SJCRH30 (cell line): ENCODE results near the gene CTSA. TPM values are rescaled to one million over a fixed set of nuclear protein-coding genes. Genes with fewer than 3 reads are reported as not detected.

Experiments
- DNase-seq, 2 experiments: peaks; one replicate each; pipeline ENCODE4 v3.0.0-alpha.2; 2015 to 2020
- H3K27ac ChIP-seq: fragments of 250-450 bp; sonication (Bioruptor Pico); 2 replicates; pipeline ENCODE4 v1.5.1; 2020; ENCODE audit warnings: mild to moderate bottlenecking, moderate library complexity
- H3K27me3 ChIP-seq: fragments of 250-450 bp; sonication (Bioruptor Pico); 2 replicates; pipeline ENCODE4 v1.5.1; 2020; ENCODE audit warnings: mild to moderate bottlenecking, moderate library complexity
- H3K36me3 ChIP-seq: fragments of 250-450 bp; sonication (Bioruptor Pico); 2 replicates; pipeline ENCODE4 v1.5.1; 2020; ENCODE audit warnings: mild to moderate bottlenecking, moderate library complexity
- H3K4me1 ChIP-seq: fragments of 250-450 bp; sonication (Bioruptor Pico); 2 replicates; pipeline ENCODE4 v1.5.1; 2020; ENCODE audit warnings: mild to moderate bottlenecking, moderate library complexity
- H3K4me3 ChIP-seq: fragments of 250-450 bp; sonication (Bioruptor Pico); 2 replicates; pipeline ENCODE4 v1.5.1; 2020; ENCODE audit warnings: mild to moderate bottlenecking, moderate library complexity
- H3K9me3 ChIP-seq: fragments of 250-450 bp; sonication (Bioruptor Pico); replicated peaks from 2 replicates; pipeline ENCODE4 v1.5.1; 2020; ENCODE audit warnings: mild to moderate bottlenecking, moderate library complexity
- total RNA-seq: library from RNA; depleted of rRNA; stranded (reverse); fragments of >200 nt; shearing (Covaris generic); gene quantifications from 2 replicates; pipeline ENCODE4 v1.2.3, GENCODE V29; 2014; rRNA removed

Gene CTSA
- total RNA-seq, 1 experiment from 2014 or later = 91.4 TPM

DNA sequence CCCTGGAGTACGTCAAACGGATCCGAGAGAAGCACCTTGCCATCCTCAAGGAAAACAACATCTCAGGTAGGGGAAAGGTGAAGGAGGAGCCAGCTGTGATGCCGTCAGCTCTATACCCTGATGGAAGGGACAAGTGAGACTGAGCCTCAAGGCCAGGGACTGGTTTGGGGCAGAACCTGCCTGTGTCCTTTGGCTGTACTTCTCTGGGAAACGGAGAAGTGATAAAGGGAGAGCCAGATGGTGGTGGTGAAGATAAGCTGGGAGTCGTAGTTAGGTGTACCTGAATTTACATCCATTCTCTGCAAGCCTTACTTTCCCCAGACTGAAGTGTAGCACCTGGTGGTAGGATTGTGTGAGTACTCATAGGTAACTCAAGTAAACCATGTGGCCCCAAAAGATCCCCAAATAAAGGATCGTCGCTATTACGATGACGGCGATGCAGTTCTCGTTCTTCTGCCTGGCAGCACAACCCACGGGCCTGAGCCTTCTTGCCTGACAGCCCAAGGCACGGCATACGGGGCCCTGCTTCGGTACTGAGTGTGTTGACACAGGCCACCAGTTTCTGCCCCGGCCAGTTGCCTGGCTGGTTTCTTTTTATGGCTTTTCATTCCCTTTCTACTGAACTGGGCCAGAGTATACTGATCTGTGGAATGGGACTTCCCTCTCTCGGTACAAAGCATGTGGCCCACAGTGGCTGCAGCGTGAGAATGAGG lies 54.0 kb downstream of the CTSA start:
- DNase-seq = no peak
- Histone ChIP-seq H3K4me3 (no peak overlapping the region), H3K27me3 (no peaks in the 10 kb centered on the region), H3K9me3 (no peaks in the 10 kb centered on the region), H3K27ac (no peak overlapping the region), H3K4me1 (peaks cover 5% of the 10 kb centered on the region; the same call in 1 of the 2 replicates), H3K36me3 (peaks cover 77% of the 10 kb centered on the region)

DNA sequence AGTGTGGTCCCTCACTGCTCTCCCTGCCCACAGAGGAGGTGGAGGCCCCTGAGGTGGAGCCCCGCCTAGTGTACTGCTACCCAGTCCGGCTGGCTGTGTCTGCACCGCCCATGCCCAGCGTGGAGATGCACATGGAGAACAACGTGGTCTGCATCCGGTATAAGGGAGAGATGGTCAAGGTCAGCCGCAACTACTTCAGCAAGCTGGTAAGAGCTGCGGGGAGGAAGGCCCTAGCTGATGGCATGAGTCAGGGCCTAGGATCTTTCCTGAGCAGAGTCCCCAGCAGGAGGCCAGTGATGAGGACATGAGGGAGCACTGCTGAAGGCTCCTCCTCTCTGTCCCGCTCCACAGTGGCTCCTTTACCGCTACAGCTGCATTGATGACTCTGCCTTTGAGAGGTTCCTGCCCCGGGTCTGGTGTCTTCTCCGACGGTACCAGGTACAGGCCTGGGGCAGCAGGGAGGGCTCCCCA lies 54.6 kb downstream of the CTSA start:
- no peaks in the 10 kb centered on the region for H3K27me3 ChIP-seq
- peaks cover 5% of the 10 kb centered on the region; the same call in 1 of the 2 replicates for H3K4me1 ChIP-seq
- H3K4me3 ChIP-seq = no peak overlapping the region
- no peak for DNase-seq
- no peaks in the 10 kb centered on the region for H3K9me3 ChIP-seq
- H3K27ac ChIP-seq = no peak overlapping the region
- H3K36me3 ChIP-seq = peaks cover 80% of the 10 kb centered on the region

- Histone ChIP-seq H3K4me1 (peaks cover 11% of the 10 kb centered on the region), H3K27ac (no peak overlapping the region), H3K27me3 (no peaks in the 10 kb centered on the region), H3K4me3 (no peak overlapping the region), H3K36me3 (peaks cover 76% of the 10 kb centered on the region), H3K9me3 (no peaks in the 10 kb centered on the region)
- no peak for DNase-seq
Measured at GRCh38 chr20:45946149-45946970, 55.2 kb downstream of the CTSA start.

- no peak overlapping the region for H3K4me3 ChIP-seq
- H3K36me3 ChIP-seq = peaks cover 76% of the 10 kb centered on the region
- no peak overlapping the region for H3K27ac ChIP-seq
- no peak for DNase-seq
- no peaks in the 10 kb centered on the region for H3K9me3 ChIP-seq
- H3K4me1 ChIP-seq = peaks cover 20% of the 10 kb centered on the region
- no peaks in the 10 kb centered on the region for H3K27me3 ChIP-seq
Measured at GRCh38 chr20:45947110-45947866, 56.2 kb downstream of the CTSA start.

- H3K4me1 ChIP-seq = peaks cover 20% of the 10 kb centered on the region
- no peaks in the 10 kb centered on the region for H3K9me3 ChIP-seq
- no peaks in the 10 kb centered on the region for H3K27me3 ChIP-seq
- H3K27ac ChIP-seq = peak overlapping the region; percentile 1; the same call in 1 of the 2 replicates
- H3K36me3 ChIP-seq = peaks cover 78% of the 10 kb centered on the region
- DNase-seq = no peak
- H3K4me3 ChIP-seq = no peak overlapping the region
Measured at GRCh38 chr20:45948261-45948733, 57.2 kb downstream of the CTSA start.

Other genes starting within 250 kb of the CTSA start
- not detected in 2 replicates for gene WFDC11, start 221.1 kb upstream of the CTSA start, total RNA-seq
- gene WFDC13, start 189.3 kb upstream of the CTSA start, total RNA-seq = not detected in 2 replicates
- not detected in 2 replicates for gene WFDC10B, start 186.3 kb upstream of the CTSA start, total RNA-seq
- gene SPINT4, start 169.0 kb upstream of the CTSA start, total RNA-seq = not detected in 2 replicates
- gene WFDC3, start 99.5 kb upstream of the CTSA start, total RNA-seq = 0.12 and 0.73 TPM in 2 replicates
- 54.8 and 59.1 TPM in 2 replicates for gene DNTTIP1, start 99.4 kb upstream of the CTSA start, total RNA-seq
- 612 and 615 TPM in 2 replicates for gene UBE2C, start 78.7 kb upstream of the CTSA start, total RNA-seq
- 0.73 and 0.75 TPM in 2 replicates for gene TNNC2, start 64.0 kb upstream of the CTSA start, total RNA-seq
- gene SNX21, start 57.5 kb upstream of the CTSA start, total RNA-seq = 17.1 and 18.3 TPM in 2 replicates
- 31.0 and 41.0 TPM in 2 replicates for gene ACOT8, start 33.9 kb upstream of the CTSA start, total RNA-seq
- 6.2 TPM in 2 replicates for gene ZSWIM3, start 33.7 kb upstream of the CTSA start, total RNA-seq
- gene ZSWIM1, start 10.1 kb upstream of the CTSA start, total RNA-seq = 20.5 and 23.2 TPM in 2 replicates
- gene SPATA25, start 3.7 kb upstream of the CTSA start, total RNA-seq = 2.1 and 2.8 TPM in 2 replicates
- gene NEURL2, start 127 bp upstream of the CTSA start, total RNA-seq = 3.9 and 6.7 TPM in 2 replicates
- 14.5 and 15.6 TPM in 2 replicates for gene PLTP, start 20.8 kb downstream of the CTSA start, total RNA-seq
- gene PCIF1, start 43.3 kb downstream of the CTSA start, total RNA-seq = 20.6 and 21.7 TPM in 2 replicates
- gene ZNF335, start 80.9 kb downstream of the CTSA start, total RNA-seq = 12.5 and 14.2 TPM in 2 replicates
- 0.06 TPM in 1 of 2 replicates, not detected in the other for gene MMP9, start 117.6 kb downstream of the CTSA start, total RNA-seq
- 3.8 and 8.6 TPM in 2 replicates for gene SLC12A5, start 137.9 kb downstream of the CTSA start, total RNA-seq
- gene NCOA5, start 198.6 kb downstream of the CTSA start, total RNA-seq = 49.5 and 50.5 TPM in 2 replicates
- 0.10 and 0.12 TPM in 2 replicates for gene CD40, start 227.0 kb downstream of the CTSA start, total RNA-seq